Tibial nerve (tissue), 4 donors: ENCODE results near the gene WFDC2.

Experiments used
- CTCF ChIP-seq, 5 experiments: fragments of 200-600 bp in 3 of 5; fragments of 450-650 bp in 2 of 5; sonication (generic) in 3 of 5; IDR thresholded peaks; one replicate each; pipeline ENCODE4 v1.5.1; 2016 to 2019; ENCODE audit warnings: antibody characterized with exemption in 5 of 5, mild to moderate bottlenecking in 3 of 5, moderate library complexity in 2 of 5
- EP300 ChIP-seq, 2 donors: sonication (generic); formaldehyde crosslinking; IDR thresholded peaks; one replicate each; pipeline ENCODE4 v1.6.1; 2017; ENCODE audit warnings: antibody characterized with exemption in 2 of 2, mild to moderate bottlenecking in 1 of 2
- POLR2A ChIP-seq, 2 donors: fragments of 450-650 bp; IDR thresholded peaks; one replicate each; pipeline ENCODE4 v1.6.1; 2017; ENCODE audit warnings: antibody characterized with exemption in 2 of 2, mild to moderate bottlenecking in 2 of 2, moderate library complexity in 2 of 2

GRCh38 chr20:45452772-45453691, 16.5 kb upstream of the WFDC2 start:
- TF ChIP-seq CTCF (IDR thresholded peaks at IDR 0.05), result no peak
- no peak for TF ChIP-seq POLR2A (IDR thresholded peaks at IDR 0.05)
- no peak for TF ChIP-seq EP300 (IDR thresholded peaks at IDR 0.05)
